ENCODE data around the gene USP7.

DNA sequence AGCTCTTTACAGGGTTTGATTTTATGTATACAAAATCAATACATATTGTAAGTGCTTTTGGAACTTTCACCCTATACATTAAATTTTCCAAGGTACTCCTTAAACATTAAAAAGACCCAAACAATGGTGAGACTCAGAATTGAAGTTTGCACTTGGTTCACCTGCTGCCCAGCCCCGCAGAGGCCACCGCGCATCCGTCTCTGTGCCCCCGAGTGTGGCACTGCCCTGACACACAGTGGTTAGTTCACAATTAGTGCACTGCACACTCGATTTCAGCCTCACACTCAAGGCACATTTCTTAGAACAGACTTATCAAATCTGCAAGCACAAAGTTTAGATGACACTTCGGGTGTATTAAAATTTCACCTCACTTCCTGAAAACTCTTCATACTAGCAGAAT lies 38.3 kb downstream of the USP7 start:
- TF ChIP-seq, protein P1, sequence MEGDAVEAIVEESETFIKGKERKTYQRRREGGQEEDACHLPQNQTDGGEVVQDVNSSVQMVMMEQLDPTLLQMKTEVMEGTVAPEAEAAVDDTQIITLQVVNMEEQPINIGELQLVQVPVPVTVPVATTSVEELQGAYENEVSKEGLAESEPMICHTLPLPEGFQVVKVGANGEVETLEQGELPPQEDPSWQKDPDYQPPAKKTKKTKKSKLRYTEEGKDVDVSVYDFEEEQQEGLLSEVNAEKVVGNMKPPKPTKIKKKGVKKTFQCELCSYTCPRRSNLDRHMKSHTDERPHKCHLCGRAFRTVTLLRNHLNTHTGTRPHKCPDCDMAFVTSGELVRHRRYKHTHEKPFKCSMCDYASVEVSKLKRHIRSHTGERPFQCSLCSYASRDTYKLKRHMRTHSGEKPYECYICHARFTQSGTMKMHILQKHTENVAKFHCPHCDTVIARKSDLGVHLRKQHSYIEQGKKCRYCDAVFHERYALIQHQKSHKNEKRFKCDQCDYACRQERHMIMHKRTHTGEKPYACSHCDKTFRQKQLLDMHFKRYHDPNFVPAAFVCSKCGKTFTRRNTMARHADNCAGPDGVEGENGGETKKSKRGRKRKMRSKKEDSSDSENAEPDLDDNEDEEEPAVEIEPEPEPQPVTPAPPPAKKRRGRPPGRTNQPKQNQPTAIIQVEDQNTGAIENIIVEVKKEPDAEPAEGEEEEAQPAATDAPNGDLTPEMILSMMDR (IDR thresholded peaks at IDR 0.05), result no peak
- no peak for TF ChIP-seq ZFX (IDR thresholded peaks at IDR 0.05; ENCODE audit: borderline replicate concordance)

All from 22Rv1 (cell line).